B cell (primary cell): ENCODE results near the gene NUDT7. TPM values are rescaled to one million over a fixed set of nuclear protein-coding genes. Genes with fewer than 3 reads are reported as not detected.

ENCODE experiments used
- ATAC-seq: fragments of 200-7000 bp; cut with Tn5 transposase; one replicate; pipeline ENCODE4 v1.10.0; 2021; ENCODE audit warnings: low read depth, mild to moderate bottlenecking, moderate number of reproducible peaks, moderate library complexity
- CTCF ChIA-PET: fragments of 350-600 bp; sonication (Branson Sonifier 250); formaldehyde crosslinking; loops from one replicate; lab custom pipeline; 2021; ENCODE audit warnings: antibody characterized with exemption, inconsistent platforms; lab: Charles Lee
- POLR2A ChIA-PET: fragments of 350-600 bp; sonication (Branson Sonifier 250); formaldehyde crosslinking; loops from one replicate; lab custom pipeline; 2021; ENCODE audit warnings: antibody characterized with exemption; lab: Charles Lee
- DNase-seq: peaks from one replicate; pipeline ENCODE4 v3.0.0; 2013
- H2AFZ ChIP-seq: 2 replicates; pipeline ENCODE4 v1.6.1; 2012; ENCODE audit warnings: mild to moderate bottlenecking, low read depth, low read length; ENCODE audit not compliant: insufficient read depth, poor library complexity, severe bottlenecking
- H3K27ac ChIP-seq, 2 donors: 1 replicate in 1 of 2; 2 replicates in 1 of 2; pipeline ENCODE4 v1.5.1; 2012 to 2013; ENCODE audit warnings: low read length in 2 of 2, mild to moderate bottlenecking in 2 of 2, moderate library complexity in 1 of 2
- H3K27me3 ChIP-seq, 4 experiments: fragments of 200-600 bp in 1 of 4; sonication (generic) in 1 of 4; replicated peaks in 1 of 4; 1 replicate in 2 of 4; 2 replicates in 2 of 4; pipeline versions ENCODE4 v1.6.1 to v1.7.0; 2013 to 2016; ENCODE audit warnings: low read length in 3 of 4, mild to moderate bottlenecking in 2 of 4, mixed read lengths in 1 of 4, moderate library complexity in 1 of 4; ENCODE audit not compliant: insufficient read depth in 4 of 4, control insufficient read depth in 3 of 4; ENCODE audit errors: control extremely low read depth in 1 of 4
- H3K36me3 ChIP-seq, 2 experiments: replicated peaks in 1 of 2; 1 replicate in 1 of 2; 2 replicates in 1 of 2; pipeline versions ENCODE4 v1.6.1 to v1.7.1; 2013; ENCODE audit warnings: low read length in 1 of 2; ENCODE audit not compliant: insufficient read depth in 2 of 2, control insufficient read depth in 1 of 2; ENCODE audit errors: control extremely low read depth in 1 of 2, extremely low read depth in 1 of 2
- H3K4me1 ChIP-seq, 2 donors: fragments of 200-600 bp in 1 of 2; sonication (generic) in 1 of 2; 1 replicate in 1 of 2; 2 replicates in 1 of 2; pipeline versions ENCODE4 v1.5.1 to v1.6.1; 2013 to 2017; ENCODE audit warnings: low read length in 2 of 2; ENCODE audit not compliant: control insufficient read depth in 2 of 2, insufficient read depth in 2 of 2
- H3K4me2 ChIP-seq: replicated peaks from 2 replicates; pipeline ENCODE3; 2012; ENCODE audit warnings: mild to moderate bottlenecking, low read depth, low read length; ENCODE audit not compliant: poor library complexity, severe bottlenecking
- H3K4me3 ChIP-seq, 5 experiments: fragments of 200-600 bp in 1 of 5; sonication (generic) in 1 of 5; 1 replicate in 3 of 5; 2 replicates in 2 of 5; pipeline versions ENCODE4 v1.5.1 to v1.7.0; 2011 to 2016; ENCODE audit warnings: low read length in 4 of 5, mild to moderate bottlenecking in 4 of 5, low read depth in 2 of 5, control low read depth in 1 of 5, moderate library complexity in 1 of 5; ENCODE audit not compliant: insufficient read depth in 1 of 5; ENCODE audit errors: control extremely low read depth in 1 of 5, extremely low read depth in 1 of 5
- H3K79me2 ChIP-seq: fragments of 200-600 bp; sonication (generic); one replicate; pipeline ENCODE4 v1.6.0; 2016; ENCODE audit warnings: low read length; ENCODE audit not compliant: control insufficient read depth, insufficient read depth
- H3K9ac ChIP-seq: fragments of 200-600 bp; sonication (generic); 2 replicates; pipeline ENCODE4 v1.6.1; 2017; ENCODE audit warnings: mild to moderate bottlenecking, low read length, moderate library complexity
- H3K9me3 ChIP-seq, 3 donors: one replicate each; pipeline versions ENCODE4 v1.6.1 to v1.7.1; 2013; ENCODE audit warnings: low read length in 2 of 3; ENCODE audit not compliant: control insufficient read depth in 2 of 3, insufficient read depth in 1 of 3; ENCODE audit errors: control extremely low read depth in 1 of 3
- H4K20me1 ChIP-seq: 2 replicates; pipeline ENCODE4 v1.6.0; 2012; ENCODE audit warnings: mild to moderate bottlenecking, low read length; ENCODE audit not compliant: insufficient read depth, control insufficient read depth, poor library complexity, severe bottlenecking
- H3K27ac Mint-ChIP-seq: one replicate; pipeline ENCODE4 v1.8.0; 2021; ENCODE audit warnings: mixed read lengths
- H3K27me3 Mint-ChIP-seq: one replicate; pipeline ENCODE4 v1.8.0; 2021; ENCODE audit warnings: mixed read lengths
- H3K4me1 Mint-ChIP-seq: one replicate; pipeline ENCODE4 v1.8.0; 2021; ENCODE audit warnings: mixed read lengths
- H3K4me3 Mint-ChIP-seq: one replicate; pipeline ENCODE4 v1.8.0; 2021; ENCODE audit warnings: mixed read lengths
- H3K9me3 Mint-ChIP-seq: one replicate; pipeline ENCODE4 v1.8.0; 2022; ENCODE audit warnings: mixed read lengths; ENCODE audit not compliant: insufficient read depth
- EZH2 ChIP-seq: IDR thresholded peaks from 2 replicates; pipeline ENCODE4 v1.6.1; 2012; ENCODE audit warnings: borderline replicate concordance, low read depth, mild to moderate bottlenecking, moderate library complexity, low read length; ENCODE audit not compliant: insufficient read depth, poor library complexity, severe bottlenecking
- WGBS: methylation state at CpG from one replicate; pipeline ENCODE4 v1.1.5; 2013; ENCODE audit warnings: missing lambda C conversion rate; ENCODE audit not compliant: insufficient coverage; 5-methylcytosine and 5-hydroxymethylcytosine counted together
- intact Hi-C: fragments of 100-400 bp; cut with micrococcal nuclease; formaldehyde crosslinking; loops from one replicate; pipeline ENCODE4 v1.10.0; 2022
- polyA plus RNA-seq: library from polyadenylated mRNA; depleted of rRNA; stranded (reverse); fragments of >200 nt; gene quantifications from 2 replicates; pipeline ENCODE4 v1.2.3, GENCODE V29; 2012
- total RNA-seq, 2 donors: library from RNA; stranded (reverse); fragments of 120-200 nt in 1 of 2; gene quantifications; 1 replicate in 1 of 2; 2 replicates in 1 of 2; pipeline versions ENCODE4 v1.2.3 to v1.2.4, GENCODE V29; 2013 to 2022
- TF ChIP-seq, protein P1 (sequence below): fragments of 200-600 bp; IDR thresholded peaks from one replicate; pipeline ENCODE4 v1.8.0; 2022; ENCODE audit warnings: antibody characterized with exemption, mild to moderate bottlenecking

The NUDT7 gene
- total and polyA plus RNA-seq, 2 donors (not counting 1 experiment from before 2014, with no cell fraction given): 4.8 to 8.4 TPM

DNA sequence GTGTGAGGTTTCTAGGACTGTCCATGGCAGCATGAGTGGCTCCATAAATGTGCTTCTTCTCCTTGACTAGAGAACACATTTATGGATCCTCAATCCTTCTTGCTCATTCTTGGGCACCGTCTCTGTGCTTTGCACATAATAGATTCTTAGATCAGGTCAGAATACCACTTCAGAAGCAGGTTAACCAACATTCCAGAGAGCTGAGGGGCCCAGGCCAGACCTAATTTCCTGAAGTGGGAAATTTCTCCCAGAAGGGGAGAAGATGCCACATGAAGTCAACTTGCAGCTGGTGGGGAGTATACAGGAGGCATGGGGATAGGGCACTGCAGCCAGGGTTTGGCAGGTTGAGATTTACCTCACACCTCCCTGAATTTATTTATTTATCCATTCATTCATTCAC, 41.7 kb downstream of the NUDT7 start:
- Mint-ChIP-seq H3K4me1 (no peaks in the 10 kb centered on the region), H3K4me3 (no peak overlapping the region), H3K27ac (no peak overlapping the region), H3K9me3 (no peaks in the 10 kb centered on the region), H3K27me3 (peaks cover 10% of the 10 kb centered on the region)
- POLR2A ChIA-PET: no interaction called here
- CTCF ChIA-PET: no interaction called here
- Histone ChIP-seq H3K4me3 (no peak overlapping the region), H3K9ac (no peak overlapping the region), H4K20me1 (no peaks in the 10 kb centered on the region), H3K4me1 (no peaks in the 10 kb centered on the region), H3K27ac (no peak overlapping the region), H3K4me2 (no peak overlapping the region), H2AFZ (no peak overlapping the region), H3K9me3 (no peaks in the 10 kb centered on the region), H3K27me3 (no peaks in the 10 kb centered on the region), H3K36me3 (no peaks in the 10 kb centered on the region), H3K79me2 (no peaks in the 10 kb centered on the region)
- DNase-seq (no peak), ATAC-seq (no peak)
- intact Hi-C loops: no loop called here
- TF ChIP-seq EZH2: no peak
- TF ChIP-seq, protein P1, sequence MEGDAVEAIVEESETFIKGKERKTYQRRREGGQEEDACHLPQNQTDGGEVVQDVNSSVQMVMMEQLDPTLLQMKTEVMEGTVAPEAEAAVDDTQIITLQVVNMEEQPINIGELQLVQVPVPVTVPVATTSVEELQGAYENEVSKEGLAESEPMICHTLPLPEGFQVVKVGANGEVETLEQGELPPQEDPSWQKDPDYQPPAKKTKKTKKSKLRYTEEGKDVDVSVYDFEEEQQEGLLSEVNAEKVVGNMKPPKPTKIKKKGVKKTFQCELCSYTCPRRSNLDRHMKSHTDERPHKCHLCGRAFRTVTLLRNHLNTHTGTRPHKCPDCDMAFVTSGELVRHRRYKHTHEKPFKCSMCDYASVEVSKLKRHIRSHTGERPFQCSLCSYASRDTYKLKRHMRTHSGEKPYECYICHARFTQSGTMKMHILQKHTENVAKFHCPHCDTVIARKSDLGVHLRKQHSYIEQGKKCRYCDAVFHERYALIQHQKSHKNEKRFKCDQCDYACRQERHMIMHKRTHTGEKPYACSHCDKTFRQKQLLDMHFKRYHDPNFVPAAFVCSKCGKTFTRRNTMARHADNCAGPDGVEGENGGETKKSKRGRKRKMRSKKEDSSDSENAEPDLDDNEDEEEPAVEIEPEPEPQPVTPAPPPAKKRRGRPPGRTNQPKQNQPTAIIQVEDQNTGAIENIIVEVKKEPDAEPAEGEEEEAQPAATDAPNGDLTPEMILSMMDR: no peak
- no CpG with 5 or more reads among the region's 1 CpG for WGBS

DNA sequence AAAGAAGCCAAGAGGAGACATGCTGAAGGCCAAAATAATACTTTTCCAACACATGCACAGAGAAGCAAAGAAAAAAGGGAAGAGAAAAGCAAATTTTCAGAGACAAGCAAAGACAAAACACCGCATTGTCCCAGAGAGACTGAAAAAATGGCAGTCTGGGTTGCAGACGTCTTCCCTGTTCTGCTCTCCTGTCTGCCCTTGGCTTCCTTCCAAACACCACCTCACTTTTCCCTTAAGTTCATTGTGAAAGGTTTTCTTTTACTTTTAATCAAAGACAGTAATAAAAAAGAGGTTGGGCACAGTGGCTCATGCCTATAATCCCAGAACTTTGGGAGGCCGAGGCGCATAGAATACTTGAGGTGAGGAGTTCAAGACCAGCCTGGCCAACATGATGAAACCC, 44.9 kb downstream of the NUDT7 start:
- no peaks in the 10 kb centered on the region for H3K9me3 Mint-ChIP-seq
- Histone ChIP-seq H3K9me3 (no peaks in the 10 kb centered on the region), H2AFZ (no peak overlapping the region), H4K20me1 (no peaks in the 10 kb centered on the region), H3K4me3 (no peak overlapping the region), H3K79me2 (no peaks in the 10 kb centered on the region), H3K27me3 (no peaks in the 10 kb centered on the region), H3K9ac (no peak overlapping the region), H3K4me2 (no peak overlapping the region), H3K36me3 (no peaks in the 10 kb centered on the region), H3K27ac (no peak overlapping the region), H3K4me1 (no peaks in the 10 kb centered on the region)
- ATAC-seq: no peak
- H3K4me1 Mint-ChIP-seq: no peaks in the 10 kb centered on the region
- H3K4me3 Mint-ChIP-seq: no peak overlapping the region
- CTCF ChIA-PET: no interaction called here
- POLR2A ChIA-PET: no interaction called here
- peaks cover 10% of the 10 kb centered on the region for H3K27me3 Mint-ChIP-seq
- no CpG with 5 or more reads among the region's 4 CpGs for WGBS
- no peak overlapping the region for H3K27ac Mint-ChIP-seq
- TF ChIP-seq, protein P1: no peak
- no peak for TF ChIP-seq EZH2
- intact Hi-C loops: no loop called here
- DNase-seq: no peak
